Activated CD8-positive, alpha-beta T cell treated with anti-CD3 and anti-CD28 coated beads for 36 hours (primary cell): ENCODE results near the gene PPP3CA. TPM values are rescaled to one million over a fixed set of nuclear protein-coding genes. Genes with fewer than 3 reads are reported as not detected.
"Not testable (repeated sequence)": the region's sequence is repeated elsewhere in the genome, so short reads cannot be mapped to it uniquely, and the experiment has no call there.

Source experiments
- ATAC-seq: fragments of 200-7000 bp; cut with Tn5 transposase; one replicate; pipeline ENCODE4 v1.10.0; 2021; ENCODE audit warnings: mild to moderate bottlenecking, moderate library complexity
- CTCF ChIA-PET: fragments of 350-600 bp; sonication (Branson Sonifier 250); formaldehyde crosslinking; loops from one replicate; lab custom pipeline; 2021; ENCODE audit warnings: antibody characterized with exemption; lab: Charles Lee
- POLR2A ChIA-PET: fragments of 350-600 bp; sonication (Branson Sonifier 250); formaldehyde crosslinking; loops from one replicate; lab custom pipeline; 2021; ENCODE audit warnings: antibody characterized with exemption; lab: Charles Lee
- DNase-seq: peaks from one replicate; pipeline ENCODE4 v3.0.0-alpha.2; 2020
- H3K27ac Mint-ChIP-seq: one replicate; pipeline ENCODE4 v1.8.0; 2021; ENCODE audit warnings: mild to moderate bottlenecking, mixed read lengths
- H3K27me3 Mint-ChIP-seq: one replicate; pipeline ENCODE4 v1.8.0; 2021; ENCODE audit warnings: mixed read lengths
- H3K36me3 Mint-ChIP-seq: one replicate; pipeline ENCODE4 v1.8.0; 2021; ENCODE audit warnings: low read depth, mixed read lengths
- H3K4me1 Mint-ChIP-seq: one replicate; pipeline ENCODE4 v1.8.0; 2021; ENCODE audit warnings: low read depth, mixed read lengths
- H3K4me3 Mint-ChIP-seq: one replicate; pipeline ENCODE4 v1.8.0; 2021; ENCODE audit warnings: mild to moderate bottlenecking, moderate library complexity, mixed read lengths
- H3K9me3 Mint-ChIP-seq: one replicate; pipeline ENCODE4 v1.8.0; 2021; ENCODE audit warnings: mixed read lengths
- intact Hi-C: fragments of 100-400 bp; cut with micrococcal nuclease; formaldehyde crosslinking; loops from one replicate; pipeline ENCODE4 v1.10.0; 2022
- total RNA-seq, 2 experiments: library from RNA; stranded (reverse); gene quantifications; one replicate each; pipeline ENCODE4 v1.2.3, GENCODE V29; 2021
- TF ChIP-seq, protein P1 (sequence below): fragments of 200-600 bp; IDR thresholded peaks from one replicate; pipeline ENCODE4 v1.8.0; 2022; ENCODE audit warnings: antibody characterized with exemption, mild to moderate bottlenecking

The PPP3CA gene
- total RNA-seq, 2 experiments from 2014 or later = 11.8 to 12.7 TPM

DNA sequence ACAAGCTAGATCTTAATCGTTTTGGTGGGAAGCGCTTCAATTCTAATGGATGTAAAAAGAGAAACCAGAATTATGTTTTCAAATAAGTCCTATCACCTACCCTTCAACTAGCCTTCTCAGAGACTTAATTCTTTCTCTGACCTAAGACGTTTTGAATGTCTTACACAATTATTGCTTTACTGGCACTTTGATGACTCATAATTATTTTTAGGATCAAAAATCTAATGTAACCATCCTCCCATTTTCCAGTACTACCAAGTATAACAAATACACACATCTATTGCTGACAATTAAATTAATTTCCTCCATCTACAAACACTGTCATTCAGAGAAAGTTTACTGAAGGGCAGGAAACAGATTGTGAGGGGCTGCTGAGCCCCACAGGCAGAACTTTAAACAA is 108.6 kb downstream of the PPP3CA start:
- TF ChIP-seq, protein P1, sequence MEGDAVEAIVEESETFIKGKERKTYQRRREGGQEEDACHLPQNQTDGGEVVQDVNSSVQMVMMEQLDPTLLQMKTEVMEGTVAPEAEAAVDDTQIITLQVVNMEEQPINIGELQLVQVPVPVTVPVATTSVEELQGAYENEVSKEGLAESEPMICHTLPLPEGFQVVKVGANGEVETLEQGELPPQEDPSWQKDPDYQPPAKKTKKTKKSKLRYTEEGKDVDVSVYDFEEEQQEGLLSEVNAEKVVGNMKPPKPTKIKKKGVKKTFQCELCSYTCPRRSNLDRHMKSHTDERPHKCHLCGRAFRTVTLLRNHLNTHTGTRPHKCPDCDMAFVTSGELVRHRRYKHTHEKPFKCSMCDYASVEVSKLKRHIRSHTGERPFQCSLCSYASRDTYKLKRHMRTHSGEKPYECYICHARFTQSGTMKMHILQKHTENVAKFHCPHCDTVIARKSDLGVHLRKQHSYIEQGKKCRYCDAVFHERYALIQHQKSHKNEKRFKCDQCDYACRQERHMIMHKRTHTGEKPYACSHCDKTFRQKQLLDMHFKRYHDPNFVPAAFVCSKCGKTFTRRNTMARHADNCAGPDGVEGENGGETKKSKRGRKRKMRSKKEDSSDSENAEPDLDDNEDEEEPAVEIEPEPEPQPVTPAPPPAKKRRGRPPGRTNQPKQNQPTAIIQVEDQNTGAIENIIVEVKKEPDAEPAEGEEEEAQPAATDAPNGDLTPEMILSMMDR = no peak
- DNase-seq = no peak
- ChIA-PET CTCF (interaction anchor here (1.6 kb wide), 1 partner anchor 9 kb away, joined by 4 read pairs; no protein-coding TSS in a partner anchor), POLR2A (no interaction called here)
- Mint-ChIP-seq H3K27me3 (no peaks in the 10 kb centered on the region), H3K36me3 (peaks cover 1% of the 10 kb centered on the region), H3K27ac (no peak overlapping the region), H3K4me1 (peaks cover 24% of the 10 kb centered on the region), H3K4me3 (no peak overlapping the region), H3K9me3 (no peaks in the 10 kb centered on the region)
- no peak for ATAC-seq
- intact Hi-C loops = no loop called here

DNA sequence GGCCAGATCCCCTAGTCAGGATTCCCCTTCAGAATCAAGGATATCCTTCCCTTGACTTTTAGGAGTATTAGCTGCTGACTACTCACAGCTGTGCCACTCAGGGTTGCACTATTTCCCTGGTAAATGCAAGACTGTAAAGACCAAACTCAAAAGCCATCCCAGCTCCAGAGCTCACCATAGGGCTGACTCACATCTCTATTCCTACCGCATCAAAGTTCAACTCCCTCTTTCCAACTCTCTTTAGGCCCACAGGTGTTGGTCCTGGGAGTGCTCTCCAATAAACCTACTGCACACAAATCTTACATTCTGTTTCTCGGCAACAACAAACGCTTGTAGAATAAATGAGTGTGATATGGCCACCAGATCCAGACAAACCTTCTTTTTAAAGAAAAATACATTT is 109.6 kb downstream of the PPP3CA start:
- ATAC-seq (no peak), DNase-seq (no peak)
- H3K27me3 Mint-ChIP-seq = no peaks in the 10 kb centered on the region
- no peak overlapping the region for H3K27ac Mint-ChIP-seq
- H3K9me3 Mint-ChIP-seq = no peaks in the 10 kb centered on the region
- intact Hi-C loops = no loop called here
- TF ChIP-seq, protein P1 = no peak
- POLR2A ChIA-PET = interaction anchor here (0.6 kb wide), 2 partner anchors 27 to 61 kb away, joined by 3 to 4 read pairs; no protein-coding TSS in a partner anchor
- H3K4me3 Mint-ChIP-seq = no peak overlapping the region
- peaks cover 1% of the 10 kb centered on the region for H3K36me3 Mint-ChIP-seq
- CTCF ChIA-PET = interaction anchor here (0.9 kb wide), 1 partner anchor 18 kb away, joined by 4 read pairs; no protein-coding TSS in a partner anchor
- peaks cover 22% of the 10 kb centered on the region for H3K4me1 Mint-ChIP-seq

DNA sequence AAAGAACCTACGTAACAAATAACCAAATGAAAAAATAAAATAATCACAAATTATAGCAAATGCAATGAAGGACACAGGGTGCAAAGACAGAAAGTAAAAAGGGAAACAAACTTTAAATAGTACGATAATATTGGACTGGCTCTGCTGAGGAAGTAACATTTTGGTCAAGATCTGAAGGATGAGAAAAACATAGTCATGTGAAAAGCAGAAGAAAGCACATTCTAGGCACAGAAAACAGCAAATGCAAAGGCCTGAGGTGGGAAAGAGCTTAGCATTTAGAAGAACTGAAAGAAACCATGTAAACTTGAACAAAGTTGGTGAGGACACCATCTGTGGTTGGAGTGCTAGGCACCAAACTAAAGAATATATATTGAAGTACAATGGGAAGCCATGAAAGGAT is 111.2 kb downstream of the PPP3CA start:
- Mint-ChIP-seq H3K4me1 (peaks cover 33% of the 10 kb centered on the region), H3K27me3 (no peaks in the 10 kb centered on the region), H3K36me3 (peaks cover 1% of the 10 kb centered on the region), H3K4me3 (no peak overlapping the region), H3K9me3 (no peaks in the 10 kb centered on the region), H3K27ac (no peak overlapping the region)
- ChIA-PET CTCF (no interaction called here), POLR2A (no interaction called here)
- intact Hi-C loops = no loop called here
- ATAC-seq (no peak), DNase-seq (no peak)
- TF ChIP-seq, protein P1 = no peak

DNA sequence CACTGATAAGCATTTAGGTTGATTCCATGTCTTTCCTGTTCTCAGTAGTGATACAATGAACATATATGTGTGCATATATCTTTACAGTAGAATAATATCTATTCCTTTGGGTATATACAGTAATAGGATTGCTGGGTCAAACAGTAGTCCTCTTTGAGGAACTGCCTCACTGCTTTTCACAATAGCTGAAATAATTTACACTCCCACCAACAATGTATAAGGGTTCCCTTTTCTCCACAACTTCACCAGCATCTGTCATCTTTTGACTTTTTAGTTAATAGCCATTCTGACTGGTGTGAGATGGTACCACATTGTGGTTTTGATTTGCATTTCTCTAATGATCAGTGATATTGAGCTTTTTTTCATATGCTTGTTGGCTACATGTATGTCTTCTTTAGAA is 113.2 kb downstream of the PPP3CA start:
- H3K27me3 Mint-ChIP-seq, H3K9me3 Mint-ChIP-seq, intact Hi-C loops, H3K36me3 Mint-ChIP-seq, H3K4me3 Mint-ChIP-seq, H3K27ac Mint-ChIP-seq, DNase-seq, ATAC-seq, POLR2A ChIA-PET: not testable (repeated sequence)
- H3K4me1 Mint-ChIP-seq = peaks cover 37% of the 10 kb centered on the region
- CTCF ChIA-PET = interaction anchor here (1.1 kb wide), 1 partner anchor 9 kb away, joined by 3 read pairs; no protein-coding TSS in a partner anchor

DNA sequence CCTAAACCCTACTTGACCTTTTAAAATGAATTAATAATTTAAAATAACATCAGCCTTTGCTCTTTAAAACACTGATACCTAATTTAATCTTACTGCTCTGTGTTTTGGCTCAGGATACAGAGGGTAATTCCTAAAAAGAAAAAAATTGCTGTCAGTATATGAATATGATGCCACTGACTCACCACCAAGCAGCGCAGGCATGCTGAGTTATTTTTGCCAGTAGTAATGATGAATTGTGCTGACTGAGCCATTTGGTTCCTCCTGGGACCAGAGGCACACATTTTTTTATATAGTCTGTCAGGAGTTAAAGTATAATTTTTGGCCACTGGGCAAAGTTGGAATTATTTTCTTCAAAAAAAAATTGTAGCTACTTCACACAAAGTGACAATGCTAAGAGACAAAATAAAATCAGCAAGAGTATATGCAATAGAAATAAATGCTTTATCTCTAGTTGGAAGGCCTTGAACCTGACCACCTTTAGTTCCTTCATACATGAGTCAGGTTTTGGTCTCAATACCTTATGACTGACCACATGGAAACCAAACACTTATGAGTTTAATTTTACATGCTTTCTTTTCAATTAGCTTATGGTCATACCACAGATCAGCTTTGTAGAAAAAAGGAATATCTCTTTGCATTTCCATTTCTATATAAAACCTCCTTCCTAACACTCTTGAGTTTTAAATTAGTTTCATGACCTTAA is 115.1 kb downstream of the PPP3CA start:
- Mint-ChIP-seq H3K36me3 (peaks cover 3% of the 10 kb centered on the region), H3K4me3 (no peak overlapping the region), H3K27ac (no peak overlapping the region), H3K4me1 (peaks cover 28% of the 10 kb centered on the region), H3K9me3 (peaks cover 3% of the 10 kb centered on the region), H3K27me3 (no peaks in the 10 kb centered on the region)
- peak; percentile 89 for ATAC-seq
- CTCF ChIA-PET = no interaction called here
- intact Hi-C loops = no loop called here
- TF ChIP-seq, protein P1 = no peak
- POLR2A ChIA-PET = interaction anchor here (0.7 to 1.0 kb wide), 2 partner anchors 8 to 213 kb away, joined by 3 read pairs; no protein-coding TSS in a partner anchor
- DNase-seq = peak; percentile 53
